Mucosa of descending colon (tissue), 3 donors: Measurements from ENCODE around the gene CRISPLD2. TPM values are rescaled to one million over a fixed set of nuclear protein-coding genes. Genes with fewer than 3 reads are reported as not detected.

Experiments used
- ATAC-seq: fragments of 200-7000 bp; cut with Tn5 transposase; one replicate; pipeline ENCODE4 v1.9.1; 2020; ENCODE audit warnings: mild to moderate bottlenecking, moderate library complexity
- DNase-seq, 3 donors: peaks; one replicate each; pipeline ENCODE4 v3.0.0-alpha.2; 2020
- H3K36me3 ChIP-seq: fragments of 200-600 bp; one replicate; pipeline ENCODE4 v1.8.0; 2021; ENCODE audit warnings: low read depth, mild to moderate bottlenecking
- H3K4me1 ChIP-seq: fragments of 200-600 bp; one replicate; pipeline ENCODE4 v1.8.0; 2021; ENCODE audit warnings: low read depth, mild to moderate bottlenecking
- H3K4me3 ChIP-seq: fragments of 200-600 bp; one replicate; pipeline ENCODE4 v1.8.0; 2021; ENCODE audit warnings: mild to moderate bottlenecking
- H3K9me3 ChIP-seq: fragments of 200-600 bp; one replicate; pipeline ENCODE4 v1.8.0; 2021; ENCODE audit warnings: mild to moderate bottlenecking
- intact Hi-C, 2 donors: fragments of 100-400 bp; cut with DNase I in 1 of 2; cut with micrococcal nuclease in 1 of 2; formaldehyde crosslinking; loops; one replicate each; pipeline versions ENCODE4 v1.11.0 to v1.11.1; 2022; cut with DNase I, micrococcal nuclease
- long read RNA-seq, 2 donors: library from polyadenylated mRNA; unstranded; transcript quantifications; one replicate each; pipeline ENCODE4 v2.0.0, GENCODE V29; 2019 to 2021
- total RNA-seq, 3 donors: library from RNA; stranded (reverse); fragmentation: NEBNext Ultra II Directional in 2 of 3; extraction: Animal tissue kit (Norgen Biotek cat#: 25700) in 2 of 3; gene quantifications; one replicate each; pipeline versions ENCODE4 v1.2.1 to v1.2.4, GENCODE V29; 2021 to 2023
- TF ChIP-seq, protein P1 (sequence below): fragments of 200-600 bp; IDR thresholded peaks from one replicate; pipeline ENCODE4 v1.8.0; 2022; ENCODE audit warnings: antibody characterized with exemption, mild to moderate bottlenecking
- donor health status: DM: no; HTN: no; CAD: no; lungs with moderate emphysema.
- donor health status: DM: no; HTN: no; CAD: no.
- donor health status: DM: no; HTN: yes; CAD: no.

The CRISPLD2 gene, protein sequence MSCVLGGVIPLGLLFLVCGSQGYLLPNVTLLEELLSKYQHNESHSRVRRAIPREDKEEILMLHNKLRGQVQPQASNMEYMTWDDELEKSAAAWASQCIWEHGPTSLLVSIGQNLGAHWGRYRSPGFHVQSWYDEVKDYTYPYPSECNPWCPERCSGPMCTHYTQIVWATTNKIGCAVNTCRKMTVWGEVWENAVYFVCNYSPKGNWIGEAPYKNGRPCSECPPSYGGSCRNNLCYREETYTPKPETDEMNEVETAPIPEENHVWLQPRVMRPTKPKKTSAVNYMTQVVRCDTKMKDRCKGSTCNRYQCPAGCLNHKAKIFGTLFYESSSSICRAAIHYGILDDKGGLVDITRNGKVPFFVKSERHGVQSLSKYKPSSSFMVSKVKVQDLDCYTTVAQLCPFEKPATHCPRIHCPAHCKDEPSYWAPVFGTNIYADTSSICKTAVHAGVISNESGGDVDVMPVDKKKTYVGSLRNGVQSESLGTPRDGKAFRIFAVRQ
- 100 to 1,000 TPM in 1 of 3 donors, 10 to 100 TPM in 2; 10.5 to 114 (median 38.7) TPM for total RNA-seq
- long read RNA-seq, donor 1, full-length matches to known transcripts: 7 of 46 reads
- long read RNA-seq, donor 1, partial matches to known transcripts: 29 of 46 reads
- long read RNA-seq, donor 1, other reads (novel, unspliced or antisense): 10 of 46 reads
- long read RNA-seq, donor 2, partial matches to known transcripts: 1 of 11 reads
- long read RNA-seq, donor 2, other reads (novel, unspliced or antisense): 10 of 11 reads

DNA sequence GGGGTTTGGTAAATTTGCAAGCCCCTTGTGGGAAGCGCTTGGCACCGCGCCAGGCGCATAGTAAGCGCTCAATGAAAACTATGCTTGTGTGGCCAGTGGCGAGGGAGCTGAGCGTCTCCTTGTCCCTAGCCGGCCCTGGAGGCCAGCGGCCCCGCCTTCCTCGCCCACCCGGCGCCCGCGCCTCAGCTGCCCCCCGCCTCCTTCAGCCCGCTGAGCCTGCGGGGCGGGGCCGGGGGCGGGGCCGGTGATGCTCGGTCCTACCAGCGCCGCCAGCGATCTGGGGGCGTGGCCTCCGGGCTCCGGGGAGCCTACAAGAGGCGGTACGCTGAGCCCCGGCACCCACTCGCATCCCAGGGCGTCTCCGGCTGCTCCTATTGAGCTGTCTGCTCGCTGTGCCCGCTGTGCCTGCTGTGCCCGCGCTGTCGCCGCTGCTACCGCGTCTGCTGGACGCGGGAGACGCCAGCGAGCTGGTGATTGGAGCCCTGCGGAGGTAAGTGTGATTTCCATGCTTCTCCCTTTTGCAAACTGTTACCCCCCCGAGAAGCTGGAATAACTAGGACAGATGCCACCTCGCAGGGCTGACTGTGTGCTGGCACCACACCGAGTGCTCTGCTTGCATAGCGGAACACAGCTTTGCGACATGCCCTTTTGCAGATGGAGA lies at the start of gene CRISPLD2:
Gene CRISPLD2 (plus strand): TSS at position 342 of the 661 bp plus-strand sequence. CDS start 18,511 bp downstream, outside the sequence.
- intact Hi-C loops: no loop called here

DNA sequence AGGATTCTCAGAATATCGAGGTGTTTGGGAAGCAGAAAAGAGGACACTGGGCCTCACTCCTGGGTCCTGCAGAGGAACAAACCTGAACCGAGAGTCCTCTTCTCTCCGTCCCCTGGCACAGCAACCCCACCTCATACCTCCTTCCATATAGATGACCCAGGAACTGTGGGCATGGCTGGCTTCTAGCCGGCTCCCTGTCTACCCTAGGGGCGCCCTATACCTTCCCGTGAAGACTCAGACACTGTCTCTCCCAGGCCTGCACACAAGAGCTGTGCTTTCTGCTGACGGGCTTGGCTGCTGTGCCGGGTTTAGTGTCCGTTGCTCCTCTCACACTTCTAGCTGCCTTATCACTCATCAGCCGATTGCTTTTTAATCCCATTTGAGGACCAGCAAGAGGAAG lies 46.5 kb upstream of the CRISPLD2 start:
- intact Hi-C loops: no loop called here
- TF ChIP-seq, protein P1, sequence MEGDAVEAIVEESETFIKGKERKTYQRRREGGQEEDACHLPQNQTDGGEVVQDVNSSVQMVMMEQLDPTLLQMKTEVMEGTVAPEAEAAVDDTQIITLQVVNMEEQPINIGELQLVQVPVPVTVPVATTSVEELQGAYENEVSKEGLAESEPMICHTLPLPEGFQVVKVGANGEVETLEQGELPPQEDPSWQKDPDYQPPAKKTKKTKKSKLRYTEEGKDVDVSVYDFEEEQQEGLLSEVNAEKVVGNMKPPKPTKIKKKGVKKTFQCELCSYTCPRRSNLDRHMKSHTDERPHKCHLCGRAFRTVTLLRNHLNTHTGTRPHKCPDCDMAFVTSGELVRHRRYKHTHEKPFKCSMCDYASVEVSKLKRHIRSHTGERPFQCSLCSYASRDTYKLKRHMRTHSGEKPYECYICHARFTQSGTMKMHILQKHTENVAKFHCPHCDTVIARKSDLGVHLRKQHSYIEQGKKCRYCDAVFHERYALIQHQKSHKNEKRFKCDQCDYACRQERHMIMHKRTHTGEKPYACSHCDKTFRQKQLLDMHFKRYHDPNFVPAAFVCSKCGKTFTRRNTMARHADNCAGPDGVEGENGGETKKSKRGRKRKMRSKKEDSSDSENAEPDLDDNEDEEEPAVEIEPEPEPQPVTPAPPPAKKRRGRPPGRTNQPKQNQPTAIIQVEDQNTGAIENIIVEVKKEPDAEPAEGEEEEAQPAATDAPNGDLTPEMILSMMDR: no peak
- no peak for DNase-seq
- no peak for ATAC-seq
- Histone ChIP-seq H3K9me3 (no peaks in the 10 kb centered on the region), H3K4me3 (no peak overlapping the region), H3K36me3 (no peaks in the 10 kb centered on the region), H3K4me1 (no peaks in the 10 kb centered on the region)

More for the DNA sequence above, at the start of gene CRISPLD2:
- H3K4me3 ChIP-seq: peak within 1 kb of the TSS; percentile 34
- H3K36me3 ChIP-seq: no peaks in the 10 kb centered on the region
- no peaks in the 10 kb centered on the region for H3K9me3 ChIP-seq
- TF ChIP-seq, protein P1: no peak
- DNase-seq (peak; percentile 93), ATAC-seq (peak; percentile 97)
- H3K4me1 ChIP-seq: peaks cover 13% of the 10 kb centered on the region

DNA sequence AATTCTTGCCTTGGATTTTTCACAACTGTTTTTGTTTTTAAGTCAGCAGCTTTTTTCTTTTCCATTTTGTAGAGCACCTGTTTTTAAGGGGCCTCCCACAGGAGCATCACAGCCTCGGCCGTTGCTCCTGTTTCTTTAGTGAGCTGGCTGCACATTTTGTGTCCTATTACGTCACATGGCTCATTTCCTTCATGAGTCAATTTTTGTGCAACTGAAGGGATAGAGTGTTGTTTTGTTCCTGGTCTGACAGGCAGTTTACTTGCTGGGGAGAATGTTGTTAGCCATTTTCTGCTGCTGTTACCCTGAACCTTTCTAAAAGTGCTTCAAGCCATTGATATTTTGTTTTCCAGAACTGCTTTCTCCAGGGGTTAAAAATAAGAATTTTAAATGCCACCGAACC lies 45.0 kb upstream of the CRISPLD2 start:
- TF ChIP-seq, protein P1: no peak
- Histone ChIP-seq H3K4me1 (no peaks in the 10 kb centered on the region), H3K4me3 (no peak overlapping the region), H3K9me3 (no peaks in the 10 kb centered on the region), H3K36me3 (no peaks in the 10 kb centered on the region)
- intact Hi-C loops: no loop called here
- DNase-seq (no peak), ATAC-seq (peak; percentile 10)

DNA sequence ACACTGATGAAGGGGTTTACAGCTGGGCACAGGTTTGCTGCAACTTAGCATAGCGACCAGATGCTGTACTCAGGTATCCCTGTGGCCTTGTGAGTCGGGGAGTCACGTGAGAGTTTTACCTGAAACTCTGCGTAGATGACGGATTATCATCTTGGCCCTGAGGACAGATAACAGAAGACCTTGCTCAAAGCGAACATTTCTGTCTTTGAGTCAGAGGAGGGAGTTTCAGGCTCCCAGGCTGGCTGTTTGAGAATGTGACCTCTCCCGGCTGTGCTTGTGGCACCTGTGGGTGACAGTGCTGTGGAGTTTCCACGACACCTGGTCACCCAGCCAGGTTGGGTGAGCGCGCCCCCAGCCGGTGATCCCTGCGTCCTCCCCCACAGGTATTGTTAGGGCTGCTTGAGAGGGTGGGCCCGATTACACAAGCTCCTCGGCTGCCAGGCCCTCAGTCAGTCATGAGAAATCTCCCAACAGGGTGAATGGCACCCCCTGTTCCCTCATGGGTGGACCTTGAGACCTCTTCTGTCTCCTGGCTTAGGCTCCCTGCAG lies 44.4 kb upstream of the CRISPLD2 start:
- no peaks in the 10 kb centered on the region for H3K4me1 ChIP-seq
- no peak for ATAC-seq
- TF ChIP-seq, protein P1: no peak
- intact Hi-C loops: no loop called here
- H3K9me3 ChIP-seq: no peaks in the 10 kb centered on the region
- no peak for DNase-seq
- no peak overlapping the region for H3K4me3 ChIP-seq
- no peaks in the 10 kb centered on the region for H3K36me3 ChIP-seq

DNA sequence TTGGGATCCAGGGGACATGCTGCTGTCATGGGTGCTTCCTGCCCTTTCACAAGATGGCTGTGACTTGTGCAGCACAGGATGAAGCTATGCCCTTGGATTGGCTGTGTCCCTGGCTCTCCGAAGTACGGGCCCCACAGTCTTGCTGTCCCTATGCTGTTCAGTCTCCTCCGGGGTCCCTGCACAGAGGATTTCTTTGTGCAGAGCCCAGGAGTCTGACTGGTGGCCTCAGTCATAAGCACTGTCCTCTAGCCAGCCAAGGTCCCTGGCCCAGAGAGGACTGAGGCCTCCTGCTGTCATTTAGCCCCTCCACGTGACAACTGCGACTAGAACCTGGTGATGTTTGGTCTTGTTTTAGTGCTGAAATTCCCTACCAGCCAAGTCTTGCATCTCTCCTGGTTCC lies 42.4 kb upstream of the CRISPLD2 start:
- H3K9me3 ChIP-seq: no peaks in the 10 kb centered on the region
- intact Hi-C loops: no loop called here
- no peak for ATAC-seq
- TF ChIP-seq, protein P1: no peak
- no peaks in the 10 kb centered on the region for H3K4me1 ChIP-seq
- no peaks in the 10 kb centered on the region for H3K36me3 ChIP-seq
- DNase-seq: no peak
- H3K4me3 ChIP-seq: no peak overlapping the region
